Measurements from ENCODE around the gene COG7. TPM values are rescaled to one million over a fixed set of nuclear protein-coding genes. Genes with fewer than 3 reads are reported as not detected.

Gene COG7
- total RNA-seq, 1 experiment from 2014 or later, result 22.1 TPM

- H3K9ac ChIP-seq (ENCODE audit: low read length), result no peak overlapping the region
- ChIA-PET POLR2A (no interaction called here), CTCF (no interaction called here), RAD21 (ENCODE audit: low non-redundant PET in 1 of 2, low total read pairs in 2 of 2, uncharacterized antibody in 2 of 2, unreplicated experiment in 2 of 2) (no interaction called here)
- H3K4me2 ChIP-seq (ENCODE audit: low read length), result no peak overlapping the region
- H3K4me3 ChIP-seq (replicated peaks in 1 of 2; ENCODE audit: low read depth in 1 of 2, low read length in 2 of 2), result no peak overlapping the region
- intact Hi-C loops (cut with micrococcal nuclease), result no loop called here
- peaks cover 8% of the 10 kb centered on the region in 2 experiments for H3K4me1 ChIP-seq (ENCODE audit: control insufficient read depth in 1 of 2, insufficient read depth in 2 of 2, low read length in 2 of 2)
- no peak overlapping the region for H3K27ac ChIP-seq (ENCODE audit: low read depth, low read length)
- no peaks in the 10 kb centered on the region for H3K9me3 ChIP-seq (ENCODE audit: control insufficient read depth in 1 of 2, insufficient read depth in 1 of 2, low read depth in 1 of 2, low read length in 2 of 2)
- no peaks in the 10 kb centered on the region for H3K79me2 ChIP-seq (ENCODE audit: insufficient read depth, low read length)
- peaks cover 17 to 31% of the 10 kb centered on the region in 2 experiments; a peak in 2 of 4 replicates for H3K36me3 ChIP-seq (ENCODE audit: control insufficient read depth in 1 of 2, insufficient read depth in 2 of 2, low read length in 2 of 2)
- no peak for DNase-seq (ENCODE audit: low read depth, low spot score)
- H3K27me3 ChIP-seq (ENCODE audit: insufficient read depth, low read length), result no peaks in the 10 kb centered on the region
- ATAC-seq, result no peak
- TF ChIP-seq TCF7L2 (IDR thresholded peaks at IDR 0.05; ENCODE audit: borderline replicate concordance, extremely low read depth, insufficient read depth, insufficient read length) (no peak), ZBTB33 (IDR thresholded peaks at IDR 0.05; ENCODE audit: extremely low read depth, insufficient replicate concordance, low read length) (no peak), JUND (IDR thresholded peaks at IDR 0.05) (no peak)
- H3K9me2 ChIP-seq (ENCODE audit: insufficient read depth), result no peaks in the 10 kb centered on the region
- no TSS peak for BruUV-seq (replicated peaks)
- no peak overlapping the region for H2AFZ ChIP-seq (ENCODE audit: low read depth, low read length, poor library complexity, severe bottlenecking)
- no peaks in the 10 kb centered on the region for H4K20me1 ChIP-seq (ENCODE audit: insufficient read depth)
These were observed 12.2 kb upstream of the COG7 start for GRCh38 chr16:23465179-23465578.

GRCh38 chr16:23464196-23464595, 11.2 kb upstream of the COG7 start:
- Histone ChIP-seq H3K4me3 (replicated peaks in 1 of 2; ENCODE audit: low read depth in 1 of 2, low read length in 2 of 2) (no peak overlapping the region), H3K27me3 (ENCODE audit: insufficient read depth, low read length) (no peaks in the 10 kb centered on the region), H3K4me2 (ENCODE audit: low read length) (no peak overlapping the region), H3K9me3 (ENCODE audit: control insufficient read depth in 1 of 2, insufficient read depth in 1 of 2, low read depth in 1 of 2, low read length in 2 of 2) (no peaks in the 10 kb centered on the region), H3K9ac (ENCODE audit: low read length) (no peak overlapping the region), H4K20me1 (ENCODE audit: insufficient read depth) (no peaks in the 10 kb centered on the region), H3K36me3 (ENCODE audit: control insufficient read depth in 1 of 2, insufficient read depth in 2 of 2, low read length in 2 of 2) (peaks cover 13 to 28% of the 10 kb centered on the region in 2 experiments; a peak in 2 of 4 replicates), H2AFZ (ENCODE audit: low read depth, low read length, poor library complexity, severe bottlenecking) (no peak overlapping the region), H3K79me2 (ENCODE audit: insufficient read depth, low read length) (no peaks in the 10 kb centered on the region), H3K9me2 (ENCODE audit: insufficient read depth) (no peaks in the 10 kb centered on the region), H3K27ac (ENCODE audit: low read depth, low read length) (no peak overlapping the region), H3K4me1 (ENCODE audit: control insufficient read depth in 1 of 2, insufficient read depth in 2 of 2, low read length in 2 of 2) (no peaks in the 10 kb centered on the region)
- ATAC-seq (no peak), DNase-seq (ENCODE audit: low read depth, low spot score) (no peak)
- ChIA-PET RAD21 (ENCODE audit: low non-redundant PET in 1 of 2, low total read pairs in 2 of 2, uncharacterized antibody in 2 of 2, unreplicated experiment in 2 of 2) (no interaction called here), CTCF (no interaction called here), POLR2A (no interaction called here)
- intact Hi-C loops (cut with micrococcal nuclease), result no loop called here
- BruUV-seq (replicated peaks), result no TSS peak
- TF ChIP-seq ZFX (IDR thresholded peaks at IDR 0.05) (no peak), EZH2phosphoT487 (IDR thresholded peaks at IDR 0.05; ENCODE audit: borderline replicate concordance) (no peak), ELF1 (IDR thresholded peaks at IDR 0.05; ENCODE audit: borderline replicate concordance, low read depth) (no peak), RAD21 (IDR thresholded peaks at IDR 0.05; ENCODE audit: low read depth) (no peak), ATF3 (IDR thresholded peaks at IDR 0.05) (no peak), ZBTB33 (IDR thresholded peaks at IDR 0.05; ENCODE audit: extremely low read depth, insufficient replicate concordance, low read length) (no peak), MAX (IDR thresholded peaks at IDR 0.05) (no peak), ZNF274 (IDR thresholded peaks at IDR 0.05; ENCODE audit: low read depth, low read length) (no peak), SIN3A (IDR thresholded peaks at IDR 0.05; ENCODE audit: low read depth) (no peak), EZH2 (IDR thresholded peaks at IDR 0.05) (no peak), JUND (IDR thresholded peaks at IDR 0.05) (no peak), SP1 (IDR thresholded peaks at IDR 0.05; ENCODE audit: low read depth) (no peak), SRF (IDR thresholded peaks at IDR 0.05; ENCODE audit: low read depth) (no peak), POLR2AphosphoS5 (IDR thresholded peaks at IDR 0.05; ENCODE audit: low read depth, low read length) (no peak), YY1 (IDR thresholded peaks at IDR 0.05; ENCODE audit: extremely low read depth, insufficient replicate concordance, low read depth, low read length) (no peak), POLR2A (IDR thresholded peaks at IDR 0.05; ENCODE audit: borderline replicate concordance, extremely low read depth, insufficient read depth, insufficient read length) (no peak), CBX3 (IDR thresholded peaks at IDR 0.05; ENCODE audit: low read depth) (no peak), TCF7L2 (IDR thresholded peaks at IDR 0.05; ENCODE audit: borderline replicate concordance, extremely low read depth, insufficient read depth, insufficient read length) (no peak)

All from HCT116 (cell line).